ENCODE data around the gene CCDC40. TPM values are rescaled to one million over a fixed set of nuclear protein-coding genes. Genes with fewer than 3 reads are reported as not detected.
A peak's percentile ranks its signal among the peaks of the same experiment; 100 is the strongest.

Gene CCDC40
- total and polyA plus RNA-seq, 2 of the 13 experiments (the other 11 are each of a cell fraction or from before 2014, with no cell fraction given), result 4.1 to 5.5 TPM

DNA sequence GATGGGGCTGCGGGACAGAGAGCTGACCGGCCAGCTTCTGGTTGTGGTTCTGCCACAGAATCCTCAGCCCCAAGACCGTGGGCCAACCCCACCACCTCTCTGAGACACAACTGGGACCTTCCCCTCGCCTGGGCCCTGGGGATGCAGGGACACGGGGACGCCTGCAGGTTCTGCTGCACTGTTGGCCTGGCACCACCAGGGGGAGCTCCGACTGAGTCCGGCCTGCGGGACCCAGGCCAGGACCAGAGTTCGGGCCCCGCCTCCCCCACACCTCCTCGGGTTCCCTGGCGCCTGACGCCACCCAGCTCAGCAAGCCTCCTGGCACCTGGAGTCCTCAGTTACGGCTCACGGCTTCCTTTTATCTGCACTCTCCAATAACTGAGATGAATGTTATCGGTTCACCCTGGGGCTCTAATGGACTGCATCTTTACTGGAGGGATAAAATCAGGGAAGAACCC is 28.0 kb upstream of the CCDC40 start (continued):
- TF ChIP-seq, protein P1, sequence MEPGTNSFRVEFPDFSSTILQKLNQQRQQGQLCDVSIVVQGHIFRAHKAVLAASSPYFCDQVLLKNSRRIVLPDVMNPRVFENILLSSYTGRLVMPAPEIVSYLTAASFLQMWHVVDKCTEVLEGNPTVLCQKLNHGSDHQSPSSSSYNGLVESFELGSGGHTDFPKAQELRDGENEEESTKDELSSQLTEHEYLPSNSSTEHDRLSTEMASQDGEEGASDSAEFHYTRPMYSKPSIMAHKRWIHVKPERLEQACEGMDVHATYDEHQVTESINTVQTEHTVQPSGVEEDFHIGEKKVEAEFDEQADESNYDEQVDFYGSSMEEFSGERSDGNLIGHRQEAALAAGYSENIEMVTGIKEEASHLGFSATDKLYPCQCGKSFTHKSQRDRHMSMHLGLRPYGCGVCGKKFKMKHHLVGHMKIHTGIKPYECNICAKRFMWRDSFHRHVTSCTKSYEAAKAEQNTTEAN (CRISPR knock-in tag; conservative IDR thresholded peaks at IDR 0.05), result no peak
- TF ChIP-seq TBP (CRISPR knock-in tag; IDR thresholded peaks at IDR 0.05), result no peak
- peak; percentile 64; the same call in 1 of the 2 replicates for TF ChIP-seq KMT2A (CRISPR knock-in tag; IDR thresholded peaks at IDR 0.05)
- no peak for TF ChIP-seq CENPT (CRISPR knock-in tag; IDR thresholded peaks at IDR 0.05; ENCODE audit: low read depth)
- no peak for TF ChIP-seq ZNF468 (CRISPR knock-in tag; IDR thresholded peaks at IDR 0.05)
- TF ChIP-seq IKZF4 (CRISPR knock-in tag; IDR thresholded peaks at IDR 0.05; ENCODE audit: borderline replicate concordance, low read depth, not compliant biosample characterization), result peak; percentile 83
- TF ChIP-seq ZNF891 (CRISPR knock-in tag; IDR thresholded peaks at IDR 0.05), result no peak; the same call in 1 of the 2 replicates
- no peak for TF ChIP-seq ZNF333 (CRISPR knock-in tag; IDR thresholded peaks at IDR 0.05; ENCODE audit: borderline replicate concordance)
- TF ChIP-seq, protein P2, sequence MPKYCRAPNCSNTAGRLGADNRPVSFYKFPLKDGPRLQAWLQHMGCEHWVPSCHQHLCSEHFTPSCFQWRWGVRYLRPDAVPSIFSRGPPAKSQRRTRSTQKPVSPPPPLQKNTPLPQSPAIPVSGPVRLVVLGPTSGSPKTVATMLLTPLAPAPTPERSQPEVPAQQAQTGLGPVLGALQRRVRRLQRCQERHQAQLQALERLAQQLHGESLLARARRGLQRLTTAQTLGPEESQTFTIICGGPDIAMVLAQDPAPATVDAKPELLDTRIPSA (CRISPR knock-in tag; IDR thresholded peaks at IDR 0.05; ENCODE audit: borderline replicate concordance), result no peak
- peak; percentile 73 for TF ChIP-seq ZBTB38 (CRISPR knock-in tag; IDR thresholded peaks at IDR 0.05)
- no peak for TF ChIP-seq ZNF17 (CRISPR knock-in tag; IDR thresholded peaks at IDR 0.05)
- TF ChIP-seq SALL1 (CRISPR knock-in tag; IDR thresholded peaks at IDR 0.05), result peak; percentile 79
- 0 out of 2 replicates have a peak, but pooled peaks have one; percentile 53 for TF ChIP-seq NFKBIZ (CRISPR knock-in tag; IDR thresholded peaks at IDR 0.05)
- TF ChIP-seq, protein P3, sequence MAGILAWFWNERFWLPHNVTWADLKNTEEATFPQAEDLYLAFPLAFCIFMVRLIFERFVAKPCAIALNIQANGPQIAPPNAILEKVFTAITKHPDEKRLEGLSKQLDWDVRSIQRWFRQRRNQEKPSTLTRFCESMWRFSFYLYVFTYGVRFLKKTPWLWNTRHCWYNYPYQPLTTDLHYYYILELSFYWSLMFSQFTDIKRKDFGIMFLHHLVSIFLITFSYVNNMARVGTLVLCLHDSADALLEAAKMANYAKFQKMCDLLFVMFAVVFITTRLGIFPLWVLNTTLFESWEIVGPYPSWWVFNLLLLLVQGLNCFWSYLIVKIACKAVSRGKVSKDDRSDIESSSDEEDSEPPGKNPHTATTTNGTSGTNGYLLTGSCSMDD (CRISPR knock-in tag; IDR thresholded peaks at IDR 0.05), result no peak
- peak; percentile 59; the same call in 1 of the 2 replicates for TF ChIP-seq KAT8 (CRISPR knock-in tag; IDR thresholded peaks at IDR 0.05)
- peak; percentile 82; the same call in 1 of the 2 replicates for TF ChIP-seq ZNF788 (CRISPR knock-in tag; IDR thresholded peaks at IDR 0.05; ENCODE audit: borderline replicate concordance)
- TF ChIP-seq ZBTB8A (CRISPR knock-in tag; IDR thresholded peaks at IDR 0.05; ENCODE audit: borderline replicate concordance, low read depth), result no peak
- TF ChIP-seq, protein P4, sequence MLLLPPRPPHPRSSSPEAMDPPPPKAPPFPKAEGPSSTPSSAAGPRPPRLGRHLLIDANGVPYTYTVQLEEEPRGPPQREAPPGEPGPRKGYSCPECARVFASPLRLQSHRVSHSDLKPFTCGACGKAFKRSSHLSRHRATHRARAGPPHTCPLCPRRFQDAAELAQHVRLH (CRISPR knock-in tag; IDR thresholded peaks at IDR 0.05; ENCODE audit: borderline replicate concordance, low read depth), result peak; percentile 91; the same call in 1 of the 2 replicates
- TF ChIP-seq SMAD9 (CRISPR knock-in tag; IDR thresholded peaks at IDR 0.05), result 0 out of 2 replicates have a peak, but pooled peaks have one; percentile 23
- TF ChIP-seq ZNF543 (CRISPR knock-in tag; IDR thresholded peaks at IDR 0.05), result peak; percentile 52; the same call in 1 of the 2 replicates
- TF ChIP-seq, protein P5, sequence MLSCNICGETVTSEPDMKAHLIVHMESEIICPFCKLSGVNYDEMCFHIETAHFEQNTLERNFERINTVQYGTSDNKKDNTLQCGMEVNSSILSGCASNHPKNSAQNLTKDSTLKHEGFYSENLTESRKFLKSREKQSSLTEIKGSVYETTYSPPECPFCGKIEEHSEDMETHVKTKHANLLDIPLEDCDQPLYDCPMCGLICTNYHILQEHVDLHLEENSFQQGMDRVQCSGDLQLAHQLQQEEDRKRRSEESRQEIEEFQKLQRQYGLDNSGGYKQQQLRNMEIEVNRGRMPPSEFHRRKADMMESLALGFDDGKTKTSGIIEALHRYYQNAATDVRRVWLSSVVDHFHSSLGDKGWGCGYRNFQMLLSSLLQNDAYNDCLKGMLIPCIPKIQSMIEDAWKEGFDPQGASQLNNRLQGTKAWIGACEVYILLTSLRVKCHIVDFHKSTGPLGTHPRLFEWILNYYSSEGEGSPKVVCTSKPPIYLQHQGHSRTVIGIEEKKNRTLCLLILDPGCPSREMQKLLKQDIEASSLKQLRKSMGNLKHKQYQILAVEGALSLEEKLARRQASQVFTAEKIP (CRISPR knock-in tag; IDR thresholded peaks at IDR 0.05; ENCODE audit: borderline replicate concordance), result no peak
- peak; percentile 84; the same call in 1 of the 2 replicates for TF ChIP-seq ZNF782 (CRISPR knock-in tag; IDR thresholded peaks at IDR 0.05; ENCODE audit: borderline replicate concordance)
- no peak for TF ChIP-seq GZF1 (CRISPR knock-in tag; IDR thresholded peaks at IDR 0.05)
- TF ChIP-seq NCOA1 (CRISPR knock-in tag; IDR thresholded peaks at IDR 0.05), result 0 out of 2 replicates have a peak, but pooled peaks have one; percentile 29
- TF ChIP-seq SRSF4 (IDR thresholded peaks at IDR 0.05; ENCODE audit: low read depth, low read length, poor library complexity, severe bottlenecking), result no peak
- TF ChIP-seq RBFOX2 (IDR thresholded peaks at IDR 0.05; ENCODE audit: low read depth, low read length), result no peak
- peak; percentile 66; the same call in 1 of the 2 replicates for TF ChIP-seq GABPB1 (CRISPR knock-in tag; IDR thresholded peaks at IDR 0.05)
